Measurements from ENCODE around the gene PLXNA4. TPM values are rescaled to one million over a fixed set of nuclear protein-coding genes. Genes with fewer than 3 reads are reported as not detected.

PLXNA4 gene
- total RNA-seq, 1 donor from 2014 or later: 5.9 TPM

GRCh38 chr7:132475669-132476116 is 100.6 kb downstream of the PLXNA4 start:
- intact Hi-C loops (cut with micrococcal nuclease): loop anchor here (5.0 kb wide), 1 partner anchor 102 kb away; the partner anchor contains the start of gene PLXNA4

- intact Hi-C loops (cut with micrococcal nuclease): loop anchor here (5.0 kb wide), 1 partner anchor 102 kb away; the partner anchor contains the start of gene PLXNA4
Measured at GRCh38 chr7:132475037-132475668, 101.1 kb downstream of the PLXNA4 start.

GRCh38 chr7:132472463-132473120 is 103.7 kb downstream of the PLXNA4 start:
- intact Hi-C loops (cut with micrococcal nuclease): no loop called here

- intact Hi-C loops (cut with micrococcal nuclease): no loop called here
Measured at GRCh38 chr7:132471515-132471914, 104.8 kb downstream of the PLXNA4 start.

GRCh38 chr7:132469681-132470080 is 106.6 kb downstream of the PLXNA4 start:
- intact Hi-C loops (cut with micrococcal nuclease): no loop called here

GRCh38 chr7:132469264-132469663 is 107.0 kb downstream of the PLXNA4 start:
- intact Hi-C loops (cut with micrococcal nuclease): no loop called here

GRCh38 chr7:132466367-132466766 is 109.9 kb downstream of the PLXNA4 start:
- intact Hi-C loops (cut with micrococcal nuclease): no loop called here

GRCh38 chr7:132465516-132465915 is 110.8 kb downstream of the PLXNA4 start:
- intact Hi-C loops (cut with micrococcal nuclease): no loop called here

GRCh38 chr7:132464740-132465139 is 111.5 kb downstream of the PLXNA4 start:
- intact Hi-C loops (cut with micrococcal nuclease): no loop called here

GRCh38 chr7:132463922-132464321 is 112.3 kb downstream of the PLXNA4 start:
- intact Hi-C loops (cut with micrococcal nuclease): no loop called here

- intact Hi-C loops (cut with micrococcal nuclease): no loop called here
Measured at GRCh38 chr7:132462478-132462877, 113.8 kb downstream of the PLXNA4 start.

- intact Hi-C loops (cut with micrococcal nuclease): loop anchor here (1.0 kb wide), 3 partner anchors 24 to 67 kb away; no protein-coding TSS in a partner anchor
Measured at GRCh38 chr7:132461032-132461592, 115.2 kb downstream of the PLXNA4 start.

- intact Hi-C loops (cut with micrococcal nuclease): no loop called here
Measured at GRCh38 chr7:132458729-132459128, 117.5 kb downstream of the PLXNA4 start.

GRCh38 chr7:132457658-132458057 is 118.6 kb downstream of the PLXNA4 start:
- intact Hi-C loops (cut with micrococcal nuclease): no loop called here

GRCh38 chr7:132456418-132456817 is 119.9 kb downstream of the PLXNA4 start:
- intact Hi-C loops (cut with micrococcal nuclease): no loop called here

- intact Hi-C loops (cut with micrococcal nuclease): no loop called here
Measured at GRCh38 chr7:132455378-132455777, 120.9 kb downstream of the PLXNA4 start.

- intact Hi-C loops (cut with micrococcal nuclease): no loop called here
Measured at GRCh38 chr7:132453826-132454225, 122.4 kb downstream of the PLXNA4 start.

GRCh38 chr7:132451161-132451560 is 125.1 kb downstream of the PLXNA4 start:
- intact Hi-C loops (cut with micrococcal nuclease): loop anchor here (1.0 kb wide), 1 partner anchor 20 kb away; no protein-coding TSS in a partner anchor

- intact Hi-C loops (cut with micrococcal nuclease): loop anchor here (1.0 kb wide), 1 partner anchor 19 kb away; no protein-coding TSS in a partner anchor
Measured at GRCh38 chr7:132450696-132451095, 125.6 kb downstream of the PLXNA4 start.

GRCh38 chr7:132450188-132450587 is 126.1 kb downstream of the PLXNA4 start:
- intact Hi-C loops (cut with micrococcal nuclease): no loop called here

GRCh38 chr7:132446666-132447278 is 129.5 kb downstream of the PLXNA4 start:
- intact Hi-C loops (cut with micrococcal nuclease): no loop called here

GRCh38 chr7:132446260-132446659 is 130.0 kb downstream of the PLXNA4 start:
- intact Hi-C loops (cut with micrococcal nuclease): no loop called here
